Activated CD4-positive, alpha-beta T cell treated with anti-CD3 and anti-CD28 coated beads, Interleukin-2, Interleukin-6, amounts not matched to agents 100 ng/mL and 50 ng/mL, durations not matched to agents 16 hours and 8 hours (primary cell): ENCODE data around the gene FAT1.
A peak's percentile ranks its signal among the peaks of the same experiment; 100 is the strongest.

Source experiments
- DNase-seq: peaks from one replicate; pipeline ENCODE4 v3.0.0-alpha.2; 2020

FAT1 gene

DNA sequence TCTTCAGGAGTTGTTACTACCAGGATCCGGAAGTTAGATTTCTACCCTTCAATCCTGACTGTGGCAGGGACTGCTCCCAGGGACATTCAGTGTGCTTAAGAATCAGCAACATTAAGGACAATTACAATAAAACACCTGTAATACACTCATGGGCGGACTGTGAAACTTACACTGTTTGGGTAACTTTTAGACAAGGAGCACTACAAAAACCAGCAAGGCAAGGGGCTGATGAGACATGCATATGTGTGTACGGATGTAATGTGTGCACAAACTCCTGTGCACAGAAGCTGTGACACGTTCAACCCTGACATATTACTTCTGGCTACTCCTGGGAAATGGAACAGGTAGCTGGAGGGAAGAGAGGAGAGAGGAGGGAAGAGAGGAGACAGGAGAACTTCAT, 75.8 kb downstream of the FAT1 start:
- DNase-seq, result no peak

DNA sequence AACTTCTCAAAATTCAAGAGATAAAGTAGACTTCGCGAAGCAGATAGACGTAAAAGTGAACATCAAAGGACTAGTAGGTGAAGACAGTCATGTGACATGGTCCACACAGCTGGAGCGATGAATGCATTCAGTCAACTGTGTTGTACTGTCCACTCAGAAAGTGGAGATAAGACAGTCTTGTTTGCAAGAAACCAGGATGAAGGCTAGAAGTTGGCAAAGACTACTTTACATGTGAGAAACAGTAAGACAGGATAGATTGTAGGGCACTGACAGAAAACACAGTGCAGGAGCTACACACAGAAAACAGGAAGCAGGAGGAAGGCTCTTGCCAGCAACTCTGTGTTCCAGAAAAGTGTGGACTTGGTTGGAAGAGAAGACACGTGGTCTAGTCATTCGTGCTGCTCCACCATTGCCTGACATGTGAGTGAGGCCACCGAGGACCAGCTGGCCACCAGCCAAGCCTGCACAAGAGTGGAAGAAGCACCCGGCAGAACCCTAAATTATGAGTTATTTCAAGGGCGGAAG, 78.9 kb downstream of the FAT1 start:
- DNase-seq, result no peak

DNA sequence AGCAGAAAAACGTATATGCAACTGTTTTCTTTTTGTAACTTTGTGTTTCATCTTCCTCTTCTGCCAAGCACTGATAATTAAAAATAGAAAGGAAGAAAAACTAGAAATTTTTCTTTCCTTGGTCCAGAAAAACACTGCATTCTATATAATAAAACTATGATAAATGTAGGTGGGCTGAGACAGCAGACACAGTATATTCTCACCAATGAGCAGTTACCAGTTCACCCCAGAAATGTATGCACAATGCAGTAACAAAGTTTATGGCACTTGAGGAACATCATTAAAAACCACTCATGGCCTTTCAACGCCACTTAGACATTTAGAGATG, 79.4 kb downstream of the FAT1 start:
- no peak for DNase-seq

DNA sequence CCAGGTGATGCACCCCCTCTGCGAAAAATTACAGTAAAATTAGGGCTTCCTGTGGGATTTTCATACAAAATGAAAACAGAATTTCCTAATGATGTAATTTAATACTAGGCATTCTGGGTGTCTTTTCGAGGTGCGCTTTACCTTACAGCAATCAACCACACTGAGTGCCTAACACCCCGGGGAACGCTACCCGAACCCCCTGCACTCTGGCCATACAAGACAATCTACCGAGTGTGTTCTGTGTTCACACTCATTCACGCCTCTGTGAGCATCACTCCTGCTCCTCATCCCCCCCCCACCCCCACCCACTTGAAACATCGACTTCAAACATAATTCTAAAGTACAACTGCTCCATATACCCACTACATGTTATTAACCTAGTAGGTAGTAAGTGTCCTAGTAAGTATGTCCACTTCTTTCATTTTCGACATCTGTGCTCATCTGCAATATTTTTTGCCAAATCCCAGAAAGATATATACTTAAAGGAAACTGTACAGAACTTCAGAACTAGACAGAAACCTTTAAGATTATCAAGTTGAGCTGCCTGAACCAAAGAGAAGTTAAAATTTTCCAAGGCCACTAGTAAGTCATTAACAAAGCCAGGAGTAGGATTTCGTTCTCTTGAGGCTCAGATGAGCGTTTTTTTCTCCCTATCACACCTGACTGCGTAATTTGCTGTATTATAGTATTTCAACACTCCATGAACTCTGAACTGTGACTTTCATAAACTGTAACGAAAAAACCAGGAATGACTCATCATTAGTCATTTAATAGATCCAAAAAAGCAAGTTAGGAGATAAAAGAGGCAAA, 80.0 kb downstream of the FAT1 start:
- no peak for DNase-seq

DNA sequence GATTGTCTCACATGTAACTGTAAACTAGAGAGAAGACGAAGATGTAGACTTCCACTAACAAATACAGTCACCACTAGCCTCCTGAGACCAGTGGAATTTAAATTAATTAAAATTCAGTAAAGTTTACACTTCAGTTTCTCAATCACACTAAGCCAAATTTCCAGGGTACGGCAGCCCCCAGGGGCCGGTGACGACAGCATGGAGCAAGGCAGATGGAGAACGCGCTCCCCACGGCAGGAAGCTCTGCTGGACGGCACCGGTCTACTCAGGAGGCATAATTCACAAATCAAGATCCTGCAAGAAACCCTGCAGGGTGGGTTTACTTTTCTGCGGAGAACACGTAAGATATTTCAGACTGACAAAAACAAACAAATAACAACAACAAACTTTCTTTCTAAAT, 80.7 kb downstream of the FAT1 start:
- DNase-seq, result no peak

DNA sequence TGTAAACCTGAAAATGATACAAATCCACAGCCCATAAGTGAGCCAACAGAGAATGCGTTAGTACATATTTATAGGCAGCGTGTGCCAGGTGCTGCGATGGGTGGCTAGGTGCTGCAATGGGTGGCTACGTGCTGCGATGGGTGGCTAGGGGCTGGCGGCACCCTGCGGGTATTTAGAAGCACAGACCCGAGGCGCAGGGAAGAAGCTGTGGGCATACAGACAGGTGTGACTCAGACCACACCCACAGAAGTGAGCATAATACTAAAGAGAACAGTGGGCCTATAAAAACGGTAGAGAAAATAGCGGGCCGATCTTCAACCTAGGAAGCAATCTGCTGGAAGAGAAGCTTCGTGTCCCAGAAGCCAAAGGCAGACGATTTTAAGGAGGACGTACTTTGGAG, 81.1 kb downstream of the FAT1 start:
- no peak for DNase-seq

DNA sequence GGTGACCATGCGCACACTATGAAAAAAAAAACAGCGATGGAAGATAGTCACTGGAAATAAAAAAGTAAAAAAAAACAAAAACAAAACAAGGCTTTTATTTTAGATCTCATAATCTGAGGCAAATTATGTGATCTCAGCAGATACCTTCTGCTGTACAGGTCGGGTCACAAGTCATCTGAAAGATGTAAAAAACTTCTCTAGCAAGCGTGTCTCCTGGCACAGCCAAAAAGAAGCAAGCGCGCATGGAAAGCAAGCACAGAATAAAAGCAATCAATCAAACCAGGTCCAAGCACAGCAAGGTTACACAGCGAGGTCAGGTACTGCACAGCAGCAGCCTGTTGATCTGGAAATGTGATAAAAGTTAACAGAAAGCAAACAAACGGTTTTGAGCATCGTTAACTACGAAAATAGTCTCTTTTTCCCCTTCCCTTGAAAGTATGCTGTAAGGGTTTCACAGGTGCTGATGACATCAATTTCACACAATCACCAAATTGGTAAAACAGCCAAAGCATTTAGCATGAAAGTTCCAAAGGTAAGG, 89.0 kb downstream of the FAT1 start:
- DNase-seq, result no peak

DNA sequence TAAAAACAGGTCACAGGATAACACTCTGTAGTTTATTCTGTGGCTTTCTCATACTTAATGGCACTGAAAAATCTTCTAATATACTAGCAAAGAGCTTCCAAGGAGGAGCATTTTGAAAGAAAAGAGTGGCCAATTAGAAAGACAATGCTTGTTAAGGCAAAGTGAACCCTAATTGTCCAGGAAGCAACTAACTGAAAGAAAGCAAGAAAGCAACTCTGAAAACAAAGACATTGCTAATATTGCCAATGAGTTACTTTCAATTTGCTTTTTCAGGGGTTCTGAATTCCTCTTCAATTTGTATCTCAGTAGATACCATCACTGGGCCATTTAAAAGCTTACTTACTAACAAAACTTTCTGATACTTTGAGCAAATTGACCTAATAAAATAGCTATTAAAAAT, 89.8 kb downstream of the FAT1 start:
- no peak for DNase-seq

DNA sequence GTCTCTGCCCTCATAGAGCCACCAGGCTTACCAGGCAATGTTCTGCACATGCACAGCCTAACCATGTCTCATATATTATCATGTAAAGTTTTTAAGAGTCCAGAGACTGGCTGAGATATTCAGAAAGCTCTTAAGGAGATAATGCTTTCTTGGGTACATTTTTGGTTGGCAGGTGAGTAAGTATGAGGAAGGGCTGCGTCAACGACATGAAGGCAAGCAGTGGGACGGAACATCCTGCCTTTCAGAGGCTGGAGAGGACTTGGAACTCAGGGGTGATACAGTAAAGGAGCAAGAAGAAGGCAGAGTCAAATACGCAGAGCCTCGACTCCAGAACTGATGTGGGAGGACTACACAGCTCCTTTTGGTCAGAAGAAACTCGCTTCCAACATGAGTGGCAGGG, 93.5 kb downstream of the FAT1 start:
- no peak for DNase-seq

DNA sequence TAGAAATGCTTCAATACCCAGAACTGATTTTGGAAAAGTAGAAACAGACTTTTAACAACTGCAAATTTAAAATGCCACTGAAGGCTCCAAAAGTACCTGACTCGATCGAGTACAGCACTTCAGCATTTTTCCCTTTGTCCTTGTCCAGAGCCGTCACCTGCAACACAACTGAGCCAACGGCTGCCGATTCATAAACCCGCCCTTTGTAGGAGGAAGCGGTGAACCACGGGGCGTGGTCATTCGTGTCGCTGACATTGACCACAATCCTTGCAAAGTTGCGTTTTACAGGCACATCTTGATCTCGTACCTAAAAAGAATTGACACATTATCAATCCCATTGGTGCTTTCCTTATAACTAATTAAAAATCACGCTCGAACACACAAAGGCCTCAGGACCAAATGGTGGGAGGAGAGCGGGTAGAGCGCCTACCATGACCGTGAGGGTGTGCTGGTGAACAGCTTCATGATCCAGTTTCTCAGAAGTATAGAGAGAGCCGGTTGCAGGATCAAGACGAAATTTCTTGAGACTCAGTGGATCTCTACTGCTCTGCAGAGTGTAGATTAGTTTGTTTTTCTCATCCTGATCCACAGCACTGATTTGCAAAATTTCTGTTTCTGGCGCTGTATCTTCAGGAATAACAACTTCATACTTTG, 95.5 kb downstream of the FAT1 start:
- peak; percentile 42 for DNase-seq

DNA sequence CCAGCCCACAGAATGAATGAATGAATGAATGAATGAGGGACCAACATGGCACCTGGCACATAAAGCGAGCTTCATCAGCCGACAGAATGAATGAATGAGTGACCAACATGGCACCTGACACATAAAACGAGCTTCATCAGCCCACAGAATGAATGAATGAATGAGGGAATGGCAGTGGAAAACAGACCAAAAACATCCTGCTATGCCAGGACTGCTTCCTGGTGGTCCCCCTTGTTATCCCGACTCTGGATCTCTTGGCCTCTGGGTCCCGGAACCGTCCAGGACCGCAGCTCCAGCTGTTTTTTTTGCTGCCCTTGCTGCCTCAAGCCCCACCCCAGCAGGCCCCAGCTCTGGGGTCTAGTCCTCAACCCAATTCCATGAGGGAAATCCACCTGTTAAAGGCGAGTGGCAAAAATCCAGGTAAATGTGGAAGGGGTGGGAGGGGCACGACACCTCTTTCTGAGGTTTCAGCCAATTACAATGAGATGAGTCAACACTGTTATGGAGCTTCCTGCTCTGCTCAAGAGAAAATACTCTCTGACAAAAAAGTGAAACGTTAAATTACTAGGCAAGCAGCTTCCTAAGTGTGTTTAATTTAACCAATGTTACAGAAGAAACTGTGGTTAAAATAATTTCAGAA, 96.3 kb downstream of the FAT1 start:
- DNase-seq, result peak; percentile 12

DNA sequence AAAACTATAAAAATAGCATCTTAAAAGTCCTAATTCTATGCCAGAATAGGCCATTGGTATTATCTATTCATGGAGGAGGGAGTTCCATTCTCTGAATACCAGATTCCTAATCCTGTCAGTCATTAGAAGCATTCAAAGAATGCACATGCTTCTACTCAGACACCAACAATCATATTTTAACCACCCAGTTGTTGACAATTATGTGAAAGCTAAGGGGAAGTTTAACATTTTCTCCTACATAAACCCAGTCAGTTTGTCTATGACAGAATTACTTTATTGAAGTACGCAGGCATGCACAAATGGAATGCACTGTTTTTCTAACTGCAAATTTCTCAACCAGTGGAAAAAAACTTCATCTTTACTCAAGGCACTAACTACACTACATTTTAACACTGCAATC, 98.7 kb downstream of the FAT1 start:
- DNase-seq, result no peak

DNA sequence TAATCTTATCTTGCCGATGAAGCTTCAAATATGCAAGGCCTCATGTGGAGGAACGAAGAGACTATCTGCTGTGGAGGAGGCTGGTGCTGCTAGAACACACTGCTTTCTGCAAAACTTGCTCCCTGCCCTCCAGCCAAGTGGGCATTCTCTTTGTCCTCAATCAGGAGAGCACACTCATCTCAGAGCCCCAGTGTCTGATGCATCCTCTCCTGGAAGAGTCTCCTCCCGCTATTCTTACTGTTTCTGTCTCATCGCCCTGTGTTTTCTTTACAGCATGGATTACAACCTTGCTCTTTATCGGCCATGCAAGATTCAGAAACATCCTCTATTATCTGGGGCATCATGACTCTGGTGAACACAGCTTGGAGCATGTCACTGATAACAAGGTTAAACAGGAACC, 100.1 kb downstream of the FAT1 start:
- DNase-seq, result no peak

DNA sequence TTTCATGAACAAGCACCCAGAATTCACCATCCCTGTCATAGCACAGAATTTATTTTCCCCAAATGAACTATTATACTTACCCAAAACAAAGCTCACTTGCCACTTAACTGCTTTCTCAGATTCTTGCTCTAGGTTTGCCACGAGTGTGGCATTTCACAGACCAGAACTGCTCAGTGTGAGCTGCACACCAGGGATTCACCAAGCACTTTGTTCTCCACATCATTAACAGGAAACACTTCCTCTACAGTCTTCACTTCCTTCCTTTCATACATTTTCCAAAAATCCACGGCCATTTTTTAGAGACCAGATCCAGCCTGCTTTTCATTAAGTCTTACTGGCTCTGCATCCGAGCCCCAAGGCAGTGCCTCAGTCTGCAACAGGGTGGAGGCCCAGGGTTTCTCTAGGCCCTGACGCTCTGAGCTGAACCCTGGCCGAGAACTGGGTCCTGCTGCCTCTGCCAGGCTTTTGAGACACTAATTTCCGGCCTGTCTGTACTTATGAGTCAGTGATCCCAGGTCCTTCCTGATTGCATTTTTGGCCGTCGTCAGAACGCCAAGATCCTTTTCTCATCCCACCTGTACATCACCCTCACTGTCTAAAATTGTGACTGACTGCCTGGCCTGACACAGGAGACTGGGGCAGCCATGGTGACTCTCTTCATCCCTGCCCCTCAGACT, 100.7 kb downstream of the FAT1 start:
- DNase-seq, result no peak

DNA sequence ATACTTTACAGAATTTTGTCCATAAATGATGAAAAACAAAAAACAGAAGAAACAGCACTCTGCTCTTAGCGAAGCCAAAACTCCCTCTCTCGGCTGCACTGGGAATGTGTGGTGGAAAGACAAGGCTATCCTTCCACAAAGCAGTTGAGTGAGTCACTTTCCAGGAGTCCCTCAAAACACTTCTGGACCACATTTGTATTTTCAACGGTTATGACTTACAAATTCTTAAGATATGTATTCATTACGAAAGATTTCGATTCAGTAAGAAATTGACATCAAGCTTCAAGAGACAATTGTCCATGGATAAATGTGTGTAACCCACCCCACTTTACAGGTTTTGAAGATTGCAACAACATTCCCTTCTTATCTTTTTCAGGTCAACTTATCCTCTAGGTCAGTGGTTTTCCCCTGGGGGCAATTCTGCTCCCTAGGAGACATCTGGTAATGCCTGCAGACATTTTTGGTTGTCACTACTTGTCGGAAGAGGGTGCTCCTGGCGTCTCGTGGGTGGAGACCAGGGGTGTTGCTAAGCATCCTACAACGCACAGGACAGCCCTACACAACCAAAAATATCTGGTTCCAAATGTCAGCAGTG, 101.6 kb downstream of the FAT1 start:
- no peak for DNase-seq

DNA sequence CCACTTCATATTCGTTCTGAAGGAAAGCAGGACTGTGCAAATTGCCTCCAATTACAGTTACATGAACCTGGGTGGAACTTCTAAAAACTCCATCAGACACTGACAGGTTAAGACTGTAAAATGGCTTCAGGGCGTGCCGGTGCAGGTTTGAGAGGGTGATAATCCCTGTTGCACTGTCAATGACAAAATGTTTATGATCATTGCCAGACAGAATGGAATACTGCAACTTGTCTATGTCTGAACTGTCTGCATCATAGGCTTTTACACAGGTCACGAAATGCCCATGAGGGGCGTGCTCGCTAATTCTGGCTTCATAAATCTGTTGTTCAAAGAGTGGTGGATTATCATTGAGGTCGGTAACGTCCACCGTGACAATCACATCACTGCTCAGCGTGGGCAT, 104.6 kb downstream of the FAT1 start:
- no peak for DNase-seq

DNA sequence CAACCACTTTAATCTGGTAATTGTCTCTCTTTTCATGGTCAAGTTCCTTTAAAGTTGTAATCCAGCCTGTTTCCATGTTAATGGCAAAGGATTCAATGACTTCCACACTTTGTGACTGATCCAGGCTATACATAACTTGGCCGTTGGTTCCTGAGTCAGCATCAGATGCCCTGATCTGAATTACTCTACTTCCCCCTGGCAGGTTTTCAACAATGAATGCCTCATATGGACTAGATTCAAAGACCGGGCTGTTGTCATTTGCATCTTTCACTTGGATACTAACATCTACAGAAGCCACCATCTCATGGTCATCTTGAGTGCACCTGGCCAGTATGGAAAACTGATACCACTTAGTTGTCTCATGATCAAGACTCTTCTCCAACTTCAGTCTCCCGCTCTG, 105.7 kb downstream of the FAT1 start:
- no peak for DNase-seq

DNA sequence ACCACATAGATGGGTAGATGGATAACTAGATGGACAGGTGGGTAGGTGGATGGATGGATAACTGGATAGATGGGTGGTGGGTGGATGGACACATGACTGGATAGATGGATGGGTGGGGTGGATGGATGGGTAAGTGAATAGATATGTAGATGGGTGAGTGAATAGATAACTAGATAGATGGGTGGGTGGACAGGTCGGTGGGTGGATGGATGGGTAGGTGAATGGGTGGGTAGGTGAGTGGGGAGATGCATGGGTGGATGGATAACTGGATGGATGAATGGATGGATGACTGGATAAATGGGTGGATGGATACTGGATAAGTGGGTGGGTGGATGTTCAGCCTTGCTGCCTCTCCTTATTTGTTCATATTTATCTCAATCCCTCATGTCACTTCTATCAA, 116.2 kb downstream of the FAT1 start:
- no peak for DNase-seq

DNA sequence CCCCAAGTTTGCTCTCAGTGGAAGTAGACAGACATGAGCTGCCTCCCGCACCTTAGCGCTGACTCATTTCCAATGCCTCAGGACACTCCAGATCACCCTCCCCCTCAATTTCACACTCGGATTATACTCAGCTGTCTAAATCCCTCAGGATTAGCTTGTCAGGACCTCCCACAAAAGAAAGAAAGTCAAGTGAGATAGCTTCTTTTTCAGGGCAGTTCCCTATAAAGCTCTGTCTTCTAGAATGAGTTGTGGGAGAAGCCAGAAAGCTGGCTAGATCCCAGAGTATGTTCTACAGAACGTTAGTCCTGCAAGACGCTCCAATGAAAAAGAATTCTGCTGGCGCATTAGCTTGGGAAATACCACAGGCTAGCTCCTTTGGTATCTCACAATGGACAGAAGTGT, 117.1 kb downstream of the FAT1 start:
- DNase-seq, result no peak

DNA sequence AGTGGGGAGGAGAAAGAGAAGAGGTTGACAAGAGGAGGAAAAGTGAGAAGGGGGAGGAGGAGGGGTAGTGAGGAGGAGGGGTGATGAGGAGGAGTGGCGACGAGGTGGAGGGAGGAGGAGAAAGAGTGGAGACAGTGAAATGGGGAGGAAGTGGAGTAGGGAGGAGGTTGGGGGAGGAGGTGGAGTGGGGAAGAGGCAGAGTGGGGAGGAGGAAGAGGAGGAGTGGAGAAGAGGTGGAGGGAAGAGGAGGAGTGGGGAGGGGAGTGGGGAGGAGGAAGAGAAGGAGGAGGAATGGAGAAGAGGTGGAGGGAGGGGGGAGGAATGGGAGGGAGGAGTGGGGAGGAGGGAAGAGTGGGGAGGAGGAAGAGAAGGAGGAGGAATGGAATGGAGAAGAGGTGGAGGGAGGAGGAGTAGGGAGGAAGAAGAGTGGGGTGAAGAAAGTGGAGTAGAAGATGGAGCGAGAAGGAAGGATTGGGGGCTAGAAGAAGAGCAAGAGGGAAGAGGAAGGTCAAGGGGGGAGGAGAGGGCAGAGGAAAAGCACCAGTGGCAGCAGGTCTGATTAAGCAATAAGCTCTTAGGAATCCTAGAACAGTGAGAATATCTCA, 118.3 kb downstream of the FAT1 start:
- no peak for DNase-seq

DNA sequence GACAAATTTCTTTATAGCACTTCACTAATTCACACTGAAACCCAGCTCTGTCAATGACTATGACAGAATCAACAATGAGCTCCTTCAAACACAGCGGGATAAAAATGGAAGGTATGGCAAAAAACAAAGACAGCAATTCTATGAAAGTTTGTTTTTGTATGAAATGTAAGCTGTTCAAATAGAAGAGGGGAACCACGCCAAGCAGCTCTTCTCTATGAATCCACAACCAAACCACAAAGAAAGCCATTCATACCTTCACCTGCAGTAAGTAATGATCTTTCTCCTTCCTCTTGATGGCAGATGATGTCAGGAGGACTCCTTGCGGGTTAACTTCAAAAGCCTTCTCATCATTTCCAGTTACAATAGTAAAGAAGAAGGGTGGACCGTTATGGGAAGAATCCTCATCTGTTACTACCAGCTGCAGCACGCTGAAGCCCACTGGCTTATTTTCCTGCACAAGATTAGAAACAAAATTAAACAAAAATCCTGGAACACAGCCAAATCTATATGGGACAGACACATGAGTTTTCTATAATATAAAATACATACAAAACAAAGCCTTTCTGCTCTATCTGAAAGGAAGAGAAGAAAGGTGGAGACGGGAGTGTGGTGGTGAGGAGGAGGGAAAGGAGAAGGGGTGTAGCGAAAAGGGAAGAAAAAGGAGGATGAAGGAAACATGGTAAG, 119.4 kb downstream of the FAT1 start:
- DNase-seq, result no peak

DNA sequence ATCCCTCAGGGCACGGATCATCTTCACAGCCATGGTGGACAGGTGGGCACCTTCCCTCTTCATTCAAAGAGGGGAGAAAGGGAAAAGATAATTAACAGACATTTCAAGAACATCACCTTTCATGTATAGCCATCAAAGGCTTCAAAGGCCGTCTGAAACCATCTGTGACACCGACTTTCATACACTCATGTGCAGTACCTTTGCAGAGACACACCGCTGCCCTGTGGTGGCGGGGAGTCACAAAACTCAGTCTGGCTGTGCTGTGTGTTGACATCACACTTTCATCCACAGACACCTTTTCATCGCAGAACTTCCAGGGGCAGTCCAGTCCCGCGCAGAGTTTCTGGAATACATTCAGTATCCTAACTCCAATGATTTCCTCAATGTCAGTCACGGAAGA, 120.7 kb downstream of the FAT1 start:
- DNase-seq, result no peak
